Fibroblast of mammary gland (primary cell): Measurements from ENCODE around the gene ABLIM1.
A peak's percentile ranks its signal among the peaks of the same experiment; 100 is the strongest.

Source experiments
- DNase-seq: peaks from one replicate; pipeline ENCODE4 v3.0.0-alpha.2; 2010; ENCODE audit warnings: low read depth
- H3K4me3 ChIP-seq: 2 replicates; pipeline ENCODE4 v1.5.1; 2011; ENCODE audit warnings: low read depth, mild to moderate bottlenecking, low read length, moderate library complexity; ENCODE audit not compliant: control insufficient read depth
- CTCF ChIP-seq: conservative IDR thresholded peaks from 2 replicates; pipeline ENCODE4 v1.5.1; 2011; ENCODE audit warnings: low read depth, low read length, inconsistent platforms; ENCODE audit not compliant: control insufficient read depth, insufficient read depth

The ABLIM1 gene

GRCh38 chr10:114519756-114520293, 138.2 kb downstream of the ABLIM1 start:
- no peak overlapping the region for H3K4me3 ChIP-seq
- DNase-seq: no peak
- no peak for TF ChIP-seq CTCF

- TF ChIP-seq CTCF: no peak
- H3K4me3 ChIP-seq: no peak overlapping the region
- DNase-seq: peak; percentile 51
Measured at GRCh38 chr10:114519306-114519669, 138.8 kb downstream of the ABLIM1 start.

DNA sequence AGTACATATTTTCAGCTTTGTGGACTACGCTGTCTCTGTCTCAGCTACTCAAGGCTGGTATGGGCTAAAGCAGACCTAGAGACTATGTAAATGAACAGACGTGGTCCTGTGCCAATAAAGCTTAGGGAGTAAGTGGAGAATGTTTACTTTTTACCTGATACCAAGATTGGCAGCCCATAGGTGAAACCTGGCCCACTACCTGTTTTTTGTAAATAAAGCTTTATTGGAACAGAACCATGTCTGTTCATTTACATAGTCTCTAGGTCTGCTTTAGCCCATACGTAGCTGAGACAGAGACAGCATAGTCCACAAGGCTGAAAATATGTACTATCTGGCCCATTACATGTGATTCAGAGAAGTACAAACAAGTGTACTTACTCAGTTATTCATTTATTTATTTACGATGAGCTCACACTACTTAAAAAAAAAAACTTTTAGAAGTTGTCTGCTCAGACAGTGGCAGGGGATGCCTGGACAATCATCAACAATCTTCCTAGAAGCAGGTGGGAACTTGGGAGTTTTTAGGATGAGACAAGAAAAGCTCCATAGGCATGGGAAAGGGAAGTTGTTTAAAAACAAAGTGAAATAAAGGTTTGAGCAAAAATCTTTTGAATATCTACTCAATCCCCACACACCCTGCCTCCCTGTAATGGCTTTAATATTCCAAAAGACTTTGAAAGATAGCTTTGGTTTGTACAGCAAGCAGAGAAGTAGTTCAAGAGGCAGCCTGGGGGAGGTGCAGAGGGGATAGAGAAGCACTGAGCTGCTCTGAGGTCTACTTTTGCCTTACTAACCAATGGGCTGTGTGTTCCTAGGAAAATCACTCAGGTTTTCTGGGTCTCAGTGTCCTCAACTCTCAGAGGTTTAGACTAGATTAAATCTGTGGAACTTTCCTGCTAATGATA, 139.4 kb downstream of the ABLIM1 start:
- no peak for TF ChIP-seq CTCF
- peak; percentile 18 for DNase-seq
- no peak overlapping the region for H3K4me3 ChIP-seq

GRCh38 chr10:114517368-114518250, 140.5 kb downstream of the ABLIM1 start:
- no peak for DNase-seq
- no peak overlapping the region for H3K4me3 ChIP-seq
- no peak for TF ChIP-seq CTCF

DNA sequence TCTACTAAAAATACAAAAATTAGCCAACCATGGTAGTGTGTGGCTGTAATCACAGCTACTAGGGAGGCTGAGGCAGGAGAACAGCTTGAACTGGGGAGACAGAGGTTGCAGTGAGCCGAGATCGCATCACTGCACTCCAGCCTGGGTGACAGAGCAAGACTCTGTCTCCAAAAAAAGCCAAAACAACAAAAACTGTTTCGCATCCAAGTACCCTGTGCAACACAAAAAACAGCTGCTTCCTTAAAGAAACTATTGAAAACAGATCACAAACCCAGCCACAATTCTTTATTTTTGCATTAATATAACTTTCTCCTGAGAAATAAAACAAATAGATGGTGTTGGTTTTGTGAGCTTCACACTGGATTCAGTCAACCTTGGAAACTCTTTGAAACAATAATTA, 141.7 kb downstream of the ABLIM1 start:
- TF ChIP-seq CTCF: no peak
- no peak overlapping the region for H3K4me3 ChIP-seq
- DNase-seq: no peak

GRCh38 chr10:114515298-114515914, 142.7 kb downstream of the ABLIM1 start:
- no peak for DNase-seq
- H3K4me3 ChIP-seq: no peak overlapping the region
- no peak for TF ChIP-seq CTCF
